ENCODE data around the gene FBXL16. TPM values are rescaled to one million over a fixed set of nuclear protein-coding genes. Genes with fewer than 3 reads are reported as not detected.

The FBXL16 gene
- polyA plus RNA-seq, 1 of the 3 experiments (the other 2 are of a cell fraction): 19.8 TPM

- peak; percentile 84 for DNase-seq
- H3K27ac ChIP-seq (ENCODE audit: low read depth in 2 of 2, low read length in 1 of 2): peak overlapping the region in 1 of 2 experiments; percentile 47; a peak in 1 of 4 replicates
- no peak overlapping the region for H3K4me3 ChIP-seq (ENCODE audit: low read depth in 2 of 2, low read length in 1 of 2)
- H3K9me3 ChIP-seq: no peaks in the 10 kb centered on the region
- peaks cover 13 to 39% of the 10 kb centered on the region in 2 experiments for H3K36me3 ChIP-seq (replicated peaks in 1 of 2; ENCODE audit: control insufficient read depth in 1 of 2, insufficient read depth in 2 of 2, low read length in 1 of 2)
- peaks cover 13 to 59% of the 10 kb centered on the region in 2 experiments; a peak in 3 of 4 replicates for H3K4me1 ChIP-seq (ENCODE audit: control insufficient read depth in 1 of 2, insufficient read depth in 2 of 2, low read depth in 1 of 2, low read length in 1 of 2)
- peaks cover 40% of the 10 kb centered on the region for H3K79me2 ChIP-seq (ENCODE audit: insufficient read depth)
- H2AFZ ChIP-seq (ENCODE audit: low read depth): no peak overlapping the region
- ChIA-PET CTCF (interaction anchor here (0.6 to 5.9 kb wide), 18 partner anchors 9 to 356 kb away, joined by 3 to 38 read pairs (median 4); partner anchors contain the start of genes ANTKMT, RHBDL1 and RHOT2), POLR2A (no interaction called here)
- peaks cover 20% of the 10 kb centered on the region for H4K20me1 ChIP-seq (ENCODE audit: insufficient read depth)
- TF ChIP-seq USF1 (IDR thresholded peaks at IDR 0.05; ENCODE audit: borderline replicate concordance, low read depth): no peak
- TF ChIP-seq PBX3 (IDR thresholded peaks at IDR 0.05): no peak
- TF ChIP-seq POLR2AphosphoS5 (IDR thresholded peaks at IDR 0.05; ENCODE audit: low read depth, low read length): no peak
- peak; percentile 66 for TF ChIP-seq CTCF (IDR thresholded peaks at IDR 0.05)
- TF ChIP-seq MAX (IDR thresholded peaks at IDR 0.05; ENCODE audit: low read depth): peak; percentile 41; the same call in 1 of the 2 replicates
- no peak for TF ChIP-seq REST (IDR thresholded peaks at IDR 0.05; ENCODE audit: low read depth, low read length)
- TF ChIP-seq EP300 (IDR thresholded peaks at IDR 0.05; ENCODE audit: borderline replicate concordance in 1 of 2, low read depth in 1 of 2, low read length in 1 of 2): no peak
- H3F3A ChIP-seq (replicated peaks; ENCODE audit: insufficient read depth): peaks cover 5% of the 10 kb centered on the region
- H3K9ac ChIP-seq: no peak overlapping the region
- no peaks in the 10 kb centered on the region for H3K9me2 ChIP-seq
- H3K4me2 ChIP-seq: peak overlapping the region; percentile 37; the same call in 1 of the 2 replicates
- 94% methylated on average over 2 of the region's 10 CpGs for WGBS (ENCODE audit: low lambda C conversion rate)
- H3K27me3 ChIP-seq (ENCODE audit: insufficient read depth): no peaks in the 10 kb centered on the region
These were observed 19.6 kb downstream of the FBXL16 start for GRCh38 chr16:685967-686366.
